ENCODE measurements around the gene GPS2. TPM values are rescaled to one million over a fixed set of nuclear protein-coding genes. Genes with fewer than 3 reads are reported as not detected.

Gene GPS2
- total RNA-seq, 1 experiment from 2014 or later = 62.6 TPM

- Histone ChIP-seq H2AFZ (ENCODE audit: low read length) (no peak overlapping the region), H3K9ac (ENCODE audit: extremely low read depth, insufficient read length, low read length) (no peak overlapping the region), H2BK5ac (ENCODE audit: insufficient read length, low read length) (no peak overlapping the region), H4K5ac (ENCODE audit: insufficient read length, low read depth, low read length) (no peak overlapping the region), H3T11ph (ENCODE audit: low read length) (no peak overlapping the region), H4K8ac (replicated peaks; ENCODE audit: insufficient read length, low read depth, low read length) (no peak overlapping the region), H4K91ac (ENCODE audit: insufficient read length, low read depth, low read length) (no peak overlapping the region), H3K18ac (ENCODE audit: insufficient read length, low read depth, low read length) (no peak overlapping the region), H3K4me1 (ENCODE audit: insufficient read depth, low read length) (peaks cover 4% of the 10 kb centered on the region; the same call in 1 of the 2 replicates), H2BK15ac (ENCODE audit: low read depth, low read length) (no peak overlapping the region), H2BK12ac (ENCODE audit: insufficient read length, low read depth, low read length) (no peak overlapping the region), H3K4me2 (ENCODE audit: insufficient read depth, insufficient read length, low read length) (peak overlapping the region; percentile 76), H3K79me2 (ENCODE audit: insufficient read depth, low read length) (peaks cover 7% of the 10 kb centered on the region; the same call in 1 of the 2 replicates), H3K23me2 (ENCODE audit: insufficient read length, low read depth, low read length, poor library complexity, severe bottlenecking) (peaks cover 25% of the 10 kb centered on the region), H3K23ac (ENCODE audit: insufficient read length, low read depth, low read length) (no peak overlapping the region), H3K9me3 (ENCODE audit: control insufficient read depth, low read depth, low read length) (no peaks in the 10 kb centered on the region), H3K79me1 (ENCODE audit: insufficient read depth, low read depth, low read length, poor library complexity, severe bottlenecking) (no peaks in the 10 kb centered on the region), H2BK20ac (ENCODE audit: low read depth, low read length, poor library complexity, severe bottlenecking) (no peak overlapping the region), H3K14ac (ENCODE audit: insufficient read depth, low read length) (no peak overlapping the region), H3K56ac (ENCODE audit: insufficient read length, low read depth, low read length) (no peak overlapping the region), H3K27me3 (ENCODE audit: insufficient read depth, low read length) (no peaks in the 10 kb centered on the region), H4K20me1 (ENCODE audit: control insufficient read depth, insufficient read depth, insufficient read length) (no peaks in the 10 kb centered on the region), H3K27ac (ENCODE audit: insufficient read length, low read depth, low read length) (no peak overlapping the region), H2AK5ac (ENCODE audit: insufficient read length, low read length) (no peak overlapping the region), H2BK120ac (ENCODE audit: low read depth, low read length, poor library complexity, severe bottlenecking) (no peak overlapping the region), H3K4ac (ENCODE audit: low read depth, low read length) (no peak overlapping the region)
- Mint-ChIP-seq H3K27me3 (ENCODE audit: low read depth) (peaks cover 2% of the 10 kb centered on the region; the same call in 1 of the 2 replicates), H3K4me3 (peak overlapping the region; percentile 86 to 93), H3K4me1 (peaks cover 32 to 48% of the 10 kb centered on the region in 2 experiments), H3K36me3 (ENCODE audit: insufficient read depth in 1 of 3, low read depth in 3 of 3) (peaks cover 0 to 20% (median 20%) of the 10 kb centered on the region in 3 experiments; a peak in 6 of 7 replicates), H3K27ac (peak overlapping the region in 1 of 3 experiments; percentile 62; a peak in 3 of 7 replicates), H3K9me3 (peaks cover 0 to 4% of the 10 kb centered on the region in 2 experiments; a peak in 1 of 5 replicates)
- DNase-seq = no peak
- TF ChIP-seq, protein P1, sequence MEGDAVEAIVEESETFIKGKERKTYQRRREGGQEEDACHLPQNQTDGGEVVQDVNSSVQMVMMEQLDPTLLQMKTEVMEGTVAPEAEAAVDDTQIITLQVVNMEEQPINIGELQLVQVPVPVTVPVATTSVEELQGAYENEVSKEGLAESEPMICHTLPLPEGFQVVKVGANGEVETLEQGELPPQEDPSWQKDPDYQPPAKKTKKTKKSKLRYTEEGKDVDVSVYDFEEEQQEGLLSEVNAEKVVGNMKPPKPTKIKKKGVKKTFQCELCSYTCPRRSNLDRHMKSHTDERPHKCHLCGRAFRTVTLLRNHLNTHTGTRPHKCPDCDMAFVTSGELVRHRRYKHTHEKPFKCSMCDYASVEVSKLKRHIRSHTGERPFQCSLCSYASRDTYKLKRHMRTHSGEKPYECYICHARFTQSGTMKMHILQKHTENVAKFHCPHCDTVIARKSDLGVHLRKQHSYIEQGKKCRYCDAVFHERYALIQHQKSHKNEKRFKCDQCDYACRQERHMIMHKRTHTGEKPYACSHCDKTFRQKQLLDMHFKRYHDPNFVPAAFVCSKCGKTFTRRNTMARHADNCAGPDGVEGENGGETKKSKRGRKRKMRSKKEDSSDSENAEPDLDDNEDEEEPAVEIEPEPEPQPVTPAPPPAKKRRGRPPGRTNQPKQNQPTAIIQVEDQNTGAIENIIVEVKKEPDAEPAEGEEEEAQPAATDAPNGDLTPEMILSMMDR (conservative IDR thresholded peaks at IDR 0.05) = no peak
- no CpG with 5 or more reads among the region's 4 CpGs for WGBS (ENCODE audit: extremely low coverage, insufficient read length, low lambda C conversion rate)
Measured at GRCh38 chr17:7263801-7264078, 51.4 kb downstream of the GPS2 start.

All from H9 (cell line).